Testis (tissue), 2 donors: ENCODE results near the gene PILRB.

Experiments
- POLR2A ChIP-seq: fragments of 450-650 bp; IDR thresholded peaks from one replicate; pipeline ENCODE4 v1.6.1; 2017; ENCODE audit warnings: antibody characterized with exemption, mild to moderate bottlenecking, moderate library complexity
- TF ChIP-seq, protein P1 (sequence below), 3 experiments: fragments of 450-650 bp in 2 of 3; fragments of 200-600 bp in 1 of 3; sonication (generic) in 1 of 3; IDR thresholded peaks; one replicate each; pipeline ENCODE4 v1.5.1; 2016 to 2019; ENCODE audit warnings: antibody characterized with exemption in 3 of 3, mild to moderate bottlenecking in 2 of 3, moderate library complexity in 1 of 3

GRCh38 chr7:100372256-100372655 is 14.3 kb downstream of the PILRB start:
- TF ChIP-seq, protein P1, sequence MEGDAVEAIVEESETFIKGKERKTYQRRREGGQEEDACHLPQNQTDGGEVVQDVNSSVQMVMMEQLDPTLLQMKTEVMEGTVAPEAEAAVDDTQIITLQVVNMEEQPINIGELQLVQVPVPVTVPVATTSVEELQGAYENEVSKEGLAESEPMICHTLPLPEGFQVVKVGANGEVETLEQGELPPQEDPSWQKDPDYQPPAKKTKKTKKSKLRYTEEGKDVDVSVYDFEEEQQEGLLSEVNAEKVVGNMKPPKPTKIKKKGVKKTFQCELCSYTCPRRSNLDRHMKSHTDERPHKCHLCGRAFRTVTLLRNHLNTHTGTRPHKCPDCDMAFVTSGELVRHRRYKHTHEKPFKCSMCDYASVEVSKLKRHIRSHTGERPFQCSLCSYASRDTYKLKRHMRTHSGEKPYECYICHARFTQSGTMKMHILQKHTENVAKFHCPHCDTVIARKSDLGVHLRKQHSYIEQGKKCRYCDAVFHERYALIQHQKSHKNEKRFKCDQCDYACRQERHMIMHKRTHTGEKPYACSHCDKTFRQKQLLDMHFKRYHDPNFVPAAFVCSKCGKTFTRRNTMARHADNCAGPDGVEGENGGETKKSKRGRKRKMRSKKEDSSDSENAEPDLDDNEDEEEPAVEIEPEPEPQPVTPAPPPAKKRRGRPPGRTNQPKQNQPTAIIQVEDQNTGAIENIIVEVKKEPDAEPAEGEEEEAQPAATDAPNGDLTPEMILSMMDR (IDR thresholded peaks at IDR 0.05): no peak
- no peak for TF ChIP-seq POLR2A
